Common myeloid progenitor, CD34-positive (primary cell): ENCODE results near the gene SERPINA12.

Source experiments
- CTCF ChIA-PET: fragments of 350-600 bp; sonication (Branson Sonifier 250); formaldehyde crosslinking; loops from one replicate; lab custom pipeline; 2021; ENCODE audit warnings: antibody characterized with exemption; lab: Charles Lee
- POLR2A ChIA-PET: fragments of 350-600 bp; sonication (Branson Sonifier 250); formaldehyde crosslinking; loops from one replicate; lab custom pipeline; 2021; ENCODE audit warnings: antibody characterized with exemption; lab: Charles Lee
- DNase-seq, 3 donors: peaks; one replicate each; pipeline versions ENCODE4 v3.0.0 to v3.0.0-alpha.2; 2013
- H3K27ac ChIP-seq, 2 experiments: 1 replicate in 1 of 2; 2 replicates in 1 of 2; pipeline ENCODE4 v1.7.0; 2013; ENCODE audit warnings: inconsistent platforms in 2 of 2, low read length in 2 of 2, mild to moderate bottlenecking in 2 of 2, low read depth in 1 of 2, moderate library complexity in 1 of 2; ENCODE audit not compliant: severe bottlenecking in 2 of 2, insufficient read depth in 1 of 2, poor library complexity in 1 of 2
- H3K27me3 ChIP-seq, 5 experiments: replicated peaks in 2 of 5; 1 replicate in 3 of 5; 2 replicates in 2 of 5; pipeline versions ENCODE4 v1.6.1 to v1.7.0; 2013; ENCODE audit warnings: low read length in 4 of 5, mild to moderate bottlenecking in 2 of 5, moderate library complexity in 2 of 5, inconsistent platforms in 1 of 5; ENCODE audit not compliant: insufficient read depth in 5 of 5, control insufficient read depth in 4 of 5
- H3K36me3 ChIP-seq, 4 experiments: 1 replicate in 2 of 4; 2 replicates in 2 of 4; pipeline versions ENCODE4 v1.6.1 to v1.7.0; 2013; ENCODE audit warnings: low read length in 3 of 4, control low read depth in 1 of 4, mild to moderate bottlenecking in 1 of 4; ENCODE audit not compliant: control insufficient read depth in 4 of 4, insufficient read depth in 4 of 4
- H3K4me1 ChIP-seq, 4 experiments: 1 replicate in 3 of 4; 2 replicates in 1 of 4; pipeline versions ENCODE4 v1.6.1 to v1.7.1; 2013; ENCODE audit warnings: low read length in 3 of 4, mild to moderate bottlenecking in 3 of 4, control low read depth in 1 of 4, inconsistent platforms in 1 of 4, moderate library complexity in 1 of 4; ENCODE audit not compliant: control insufficient read depth in 4 of 4, insufficient read depth in 4 of 4; ENCODE audit errors: control extremely low read depth in 1 of 4
- H3K4me3 ChIP-seq, 7 experiments: 1 replicate in 4 of 7; 2 replicates in 3 of 7; pipeline versions ENCODE4 v1.5.1 to v1.7.0; 2013; ENCODE audit warnings: mild to moderate bottlenecking in 7 of 7, low read length in 6 of 7, moderate library complexity in 6 of 7, inconsistent platforms in 2 of 7, low read depth in 2 of 7, control low read depth in 1 of 7; ENCODE audit not compliant: insufficient read depth in 4 of 7, control insufficient read depth in 1 of 7; ENCODE audit errors: extremely low read depth in 1 of 7
- H3K9me3 ChIP-seq, 5 experiments: 1 replicate in 4 of 5; 2 replicates in 1 of 5; pipeline versions ENCODE4 v1.6.1 to v1.7.1; 2013; ENCODE audit warnings: low read length in 4 of 5, mild to moderate bottlenecking in 2 of 5, inconsistent platforms in 1 of 5, low read depth in 1 of 5, moderate library complexity in 1 of 5; ENCODE audit not compliant: control insufficient read depth in 4 of 5, insufficient read depth in 2 of 5; ENCODE audit errors: control extremely low read depth in 1 of 5
- WGBS: methylation state at CpG from one replicate; pipeline ENCODE4 v1.1.5; 2013; ENCODE audit not compliant: insufficient coverage; 5-methylcytosine and 5-hydroxymethylcytosine counted together

Gene SERPINA12

GRCh38 chr14:94460631-94461416 is 48.4 kb downstream of the SERPINA12 start:
- ChIA-PET CTCF (no interaction called here), POLR2A (no interaction called here)
- Histone ChIP-seq H3K27me3 (peaks cover 0 to 2% (median 0%) of the 10 kb centered on the region in 5 experiments), H3K27ac (no peak overlapping the region), H3K4me1 (no peaks in the 10 kb centered on the region), H3K4me3 (no peak overlapping the region), H3K36me3 (no peaks in the 10 kb centered on the region), H3K9me3 (peaks cover 0 to 22% (median 5%) of the 10 kb centered on the region in 5 experiments)
- no peak for DNase-seq
- WGBS = 81% methylated on average over 6 of the region's 8 CpGs

GRCh38 chr14:94458558-94459205 is 50.6 kb downstream of the SERPINA12 start:
- POLR2A ChIA-PET = no interaction called here
- Histone ChIP-seq H3K27ac (no peak overlapping the region), H3K9me3 (peaks cover 0 to 7% (median 5%) of the 10 kb centered on the region in 5 experiments), H3K27me3 (peaks cover 0 to 2% (median 0%) of the 10 kb centered on the region in 5 experiments), H3K4me3 (no peak overlapping the region), H3K4me1 (no peaks in the 10 kb centered on the region), H3K36me3 (no peaks in the 10 kb centered on the region)
- WGBS = no CpG with 5 or more reads among the region's 2 CpGs
- DNase-seq = no peak
- CTCF ChIA-PET = interaction anchor here (0.9 kb wide), 1 partner anchor 28 kb away, joined by 3 read pairs; no protein-coding TSS in a partner anchor

GRCh38 chr14:94458096-94458495 is 51.2 kb downstream of the SERPINA12 start:
- Histone ChIP-seq H3K4me1 (no peaks in the 10 kb centered on the region), H3K4me3 (no peak overlapping the region), H3K9me3 (peaks cover 0 to 5% (median 5%) of the 10 kb centered on the region in 5 experiments), H3K27me3 (peaks cover 0 to 2% (median 1%) of the 10 kb centered on the region in 5 experiments), H3K27ac (no peak overlapping the region), H3K36me3 (no peaks in the 10 kb centered on the region)
- no peak for DNase-seq
- POLR2A ChIA-PET = no interaction called here
- CTCF ChIA-PET = no interaction called here
- 100% methylated on average over 1 of the region's 1 CpG for WGBS

- Histone ChIP-seq H3K4me1 (no peaks in the 10 kb centered on the region), H3K4me3 (no peak overlapping the region), H3K9me3 (peaks cover 0 to 3% (median 2%) of the 10 kb centered on the region in 5 experiments), H3K36me3 (no peaks in the 10 kb centered on the region), H3K27ac (no peak overlapping the region), H3K27me3 (peaks cover 2 to 18% (median 11%) of the 10 kb centered on the region in 5 experiments)
- ChIA-PET CTCF (no interaction called here), POLR2A (no interaction called here)
- WGBS = no CpG with 5 or more reads among the region's 1 CpG
- DNase-seq = no peak
Observed at GRCh38 chr14:94455928-94456327, 53.3 kb downstream of the SERPINA12 start.

- WGBS = no CpG with 5 or more reads among the region's 3 CpGs
- Histone ChIP-seq H3K4me1 (no peaks in the 10 kb centered on the region), H3K27me3 (peaks cover 2 to 30% (median 11%) of the 10 kb centered on the region in 5 experiments), H3K9me3 (peaks cover 0 to 1% (median 0%) of the 10 kb centered on the region in 5 experiments), H3K27ac (no peak overlapping the region), H3K4me3 (no peak overlapping the region), H3K36me3 (no peaks in the 10 kb centered on the region)
- DNase-seq = no peak
- POLR2A ChIA-PET = no interaction called here
- CTCF ChIA-PET = no interaction called here
Observed at GRCh38 chr14:94451826-94452225, 57.4 kb downstream of the SERPINA12 start.

GRCh38 chr14:94451091-94451771 is 58.0 kb downstream of the SERPINA12 start:
- Histone ChIP-seq H3K4me3 (no peak overlapping the region), H3K27ac (no peak overlapping the region), H3K27me3 (peaks cover 0 to 31% (median 11%) of the 10 kb centered on the region in 5 experiments), H3K4me1 (no peaks in the 10 kb centered on the region), H3K36me3 (no peaks in the 10 kb centered on the region), H3K9me3 (no peaks in the 10 kb centered on the region)
- CTCF ChIA-PET = no interaction called here
- 21% methylated on average over 6 of the region's 8 CpGs for WGBS
- no peak for DNase-seq
- POLR2A ChIA-PET = no interaction called here
